ENCODE results near the gene TUBB1. TPM values are rescaled to one million over a fixed set of nuclear protein-coding genes. Genes with fewer than 3 reads are reported as not detected.

Gene TUBB1
- total and polyA plus RNA-seq, 2 of the 13 experiments (the other 11 are each of a cell fraction or from before 2014, with no cell fraction given): 0.11 to 57.6 TPM

- no peak for TF ChIP-seq ARID5B (CRISPR knock-in tag; IDR thresholded peaks at IDR 0.05)
- TF ChIP-seq ISL2 (CRISPR knock-in tag; IDR thresholded peaks at IDR 0.05): no peak
- TF ChIP-seq MXD3 (CRISPR knock-in tag; IDR thresholded peaks at IDR 0.05): peak; percentile 23; the same call in 1 of the 2 replicates
- no peak for TF ChIP-seq DNMT1 (CRISPR knock-in tag; IDR thresholded peaks at IDR 0.05)
- TF ChIP-seq ZNF639 (CRISPR knock-in tag; conservative IDR thresholded peaks at IDR 0.05): no peak
- 0 out of 2 replicates have a peak, but pooled peaks have one; percentile 3 for TF ChIP-seq ZNF687 (CRISPR knock-in tag; IDR thresholded peaks at IDR 0.05)
- no peak for TF ChIP-seq NONO (IDR thresholded peaks at IDR 0.05)
- TF ChIP-seq NONO (CRISPR knock-in tag; conservative IDR thresholded peaks at IDR 0.05): no peak
- TF ChIP-seq CHD2 (IDR thresholded peaks at IDR 0.05; ENCODE audit: low read depth, low read length): no peak
- TF ChIP-seq ZNF33B (CRISPR knock-in tag; IDR thresholded peaks at IDR 0.05): no peak
- no peak for TF ChIP-seq ZNF121 (CRISPR knock-in tag; IDR thresholded peaks at IDR 0.05)
- TF ChIP-seq E2F1 (CRISPR knock-in tag; IDR thresholded peaks at IDR 0.05): no peak
Measured at GRCh38 chr20:59015411-59015810, 3.8 kb upstream of the TUBB1 start (continued).
